Smooth muscle cell of the brain vasculature (primary cell): ENCODE measurements around the gene KSR1.
A peak's percentile ranks its signal among the peaks of the same experiment; 100 is the strongest.

Experiments
- DNase-seq: peaks from one replicate; pipeline ENCODE4 v3.0.0-alpha.2; 2012; ENCODE audit warnings: low read depth, low spot score

The KSR1 gene

DNA sequence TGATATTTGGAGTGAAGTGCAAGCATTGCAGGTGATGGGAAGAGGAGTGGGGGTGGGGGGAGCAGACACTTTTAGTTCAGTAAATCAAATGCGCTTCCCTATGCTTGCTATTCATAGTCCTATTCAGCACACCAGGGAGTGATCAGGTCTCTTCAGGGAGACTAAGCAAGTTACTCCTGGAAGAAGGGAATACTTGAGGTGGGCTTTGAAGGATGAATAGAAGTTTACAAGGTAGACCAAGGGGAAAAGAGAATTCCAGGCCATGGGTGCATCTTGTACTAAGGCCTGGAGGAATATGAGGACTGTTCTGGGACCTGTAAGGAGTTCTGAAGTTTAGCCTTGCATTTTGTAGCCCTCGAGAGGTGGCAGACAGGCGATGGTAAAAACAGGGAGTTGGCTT lies 134.6 kb downstream of the KSR1 start:
- DNase-seq = no peak

DNA sequence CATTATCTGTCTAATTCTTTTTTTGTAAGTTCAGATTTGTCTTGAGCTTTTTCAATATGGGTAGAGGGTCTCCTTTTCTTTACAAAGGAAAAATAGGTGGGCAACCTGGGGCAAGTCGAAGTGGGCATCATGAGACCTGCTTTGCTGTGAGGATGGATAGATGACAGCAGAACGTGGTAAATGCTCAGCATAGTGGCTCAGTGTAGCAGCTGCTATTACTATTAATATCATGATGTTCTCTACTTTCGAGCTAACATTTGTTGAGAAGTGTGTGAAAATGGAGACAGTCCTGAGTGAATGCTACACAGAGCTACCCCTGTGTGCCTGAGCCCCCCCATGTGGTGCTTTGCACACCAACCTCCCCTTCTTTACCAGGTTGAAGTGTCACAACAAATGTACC lies 135.7 kb downstream of the KSR1 start:
- DNase-seq = no peak

DNA sequence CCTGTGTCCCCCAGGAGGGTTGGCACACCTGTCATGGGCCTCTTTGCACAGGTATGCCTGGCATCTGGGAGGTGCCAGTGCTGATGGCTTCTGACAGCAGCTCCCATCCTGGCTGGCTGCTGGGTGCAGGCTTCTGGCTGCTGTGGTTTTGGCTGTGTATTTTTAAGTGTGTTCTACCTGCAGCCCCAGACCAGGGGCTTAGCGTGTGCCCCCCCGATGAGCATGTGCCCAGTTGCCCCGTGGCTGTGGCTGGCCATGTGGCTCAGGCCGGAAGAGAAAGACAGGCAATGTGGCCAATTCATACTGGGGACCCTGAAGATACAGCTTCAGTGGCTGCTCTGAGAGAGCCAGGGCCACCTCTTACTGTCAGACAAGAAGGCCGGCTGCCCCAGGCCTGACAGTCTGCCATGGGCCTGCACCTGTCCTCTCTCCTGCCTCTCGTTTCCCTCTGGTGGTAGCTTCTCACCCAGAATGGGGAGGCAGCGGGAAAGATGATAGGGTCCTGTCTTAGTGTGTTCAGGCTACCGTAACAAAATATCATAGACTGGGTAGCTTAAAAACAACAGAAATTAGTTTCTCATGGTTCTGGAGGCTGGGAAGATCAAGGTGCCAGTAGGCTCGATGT lies 137.1 kb downstream of the KSR1 start:
- DNase-seq = no peak

DNA sequence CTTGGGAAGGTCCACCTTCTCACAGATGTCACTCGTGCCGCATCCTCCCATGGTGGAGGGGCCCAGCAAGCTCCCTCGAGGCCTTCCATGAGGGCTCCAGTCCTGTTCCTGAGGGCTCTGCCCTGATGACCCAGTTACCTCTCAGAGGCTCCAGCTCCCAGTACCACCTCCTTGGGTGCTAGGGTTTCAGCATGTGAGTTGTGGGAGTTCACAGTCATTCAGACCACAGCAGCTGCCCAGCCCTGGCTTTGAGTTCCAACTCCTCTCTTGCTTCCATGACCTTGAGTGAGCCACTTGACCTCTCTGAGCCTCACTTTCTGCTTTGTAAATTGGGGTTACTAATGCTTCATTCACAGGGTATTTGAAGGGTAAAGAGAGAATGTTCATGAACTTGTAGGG lies 137.6 kb downstream of the KSR1 start:
- no peak for DNase-seq

DNA sequence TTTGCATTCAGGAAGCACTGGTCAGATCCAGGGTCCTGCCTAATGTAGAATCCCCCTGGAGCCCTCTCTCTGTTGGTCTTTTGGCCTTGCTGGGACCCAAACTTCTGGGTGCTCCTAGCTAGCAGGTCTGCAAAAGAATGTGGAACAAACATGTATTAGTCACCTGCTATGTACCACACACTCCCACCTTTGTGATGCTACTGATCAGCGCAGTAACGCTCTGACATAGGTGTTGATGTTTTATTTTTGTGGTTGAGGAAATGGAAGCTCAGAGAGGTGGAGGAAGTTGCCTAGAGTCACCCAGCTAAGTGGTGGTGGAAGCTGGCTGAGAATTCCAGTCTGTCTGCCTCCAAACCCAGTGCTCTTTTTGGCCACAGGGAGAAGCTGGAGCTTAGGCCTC lies 139.0 kb downstream of the KSR1 start:
- no peak for DNase-seq

DNA sequence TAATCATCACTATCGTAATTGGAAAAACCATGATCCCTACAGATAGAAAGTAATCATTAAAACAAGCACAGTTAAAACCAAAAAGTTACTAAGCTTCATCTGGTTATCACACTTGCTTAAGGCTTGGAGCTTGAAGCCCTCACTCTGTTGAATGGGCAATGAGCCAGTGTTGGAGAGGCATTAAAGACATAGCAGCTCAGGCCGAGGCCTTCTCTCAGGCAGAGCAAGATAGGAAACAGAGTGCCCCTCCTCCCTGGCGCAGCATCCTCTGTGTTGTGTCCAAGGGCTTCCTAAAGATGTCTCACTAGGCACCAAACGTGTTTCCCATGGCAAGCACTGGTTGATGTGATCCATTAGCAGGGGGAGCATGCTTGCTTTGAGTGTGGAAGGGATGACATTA lies 139.8 kb downstream of the KSR1 start:
- no peak for DNase-seq

DNA sequence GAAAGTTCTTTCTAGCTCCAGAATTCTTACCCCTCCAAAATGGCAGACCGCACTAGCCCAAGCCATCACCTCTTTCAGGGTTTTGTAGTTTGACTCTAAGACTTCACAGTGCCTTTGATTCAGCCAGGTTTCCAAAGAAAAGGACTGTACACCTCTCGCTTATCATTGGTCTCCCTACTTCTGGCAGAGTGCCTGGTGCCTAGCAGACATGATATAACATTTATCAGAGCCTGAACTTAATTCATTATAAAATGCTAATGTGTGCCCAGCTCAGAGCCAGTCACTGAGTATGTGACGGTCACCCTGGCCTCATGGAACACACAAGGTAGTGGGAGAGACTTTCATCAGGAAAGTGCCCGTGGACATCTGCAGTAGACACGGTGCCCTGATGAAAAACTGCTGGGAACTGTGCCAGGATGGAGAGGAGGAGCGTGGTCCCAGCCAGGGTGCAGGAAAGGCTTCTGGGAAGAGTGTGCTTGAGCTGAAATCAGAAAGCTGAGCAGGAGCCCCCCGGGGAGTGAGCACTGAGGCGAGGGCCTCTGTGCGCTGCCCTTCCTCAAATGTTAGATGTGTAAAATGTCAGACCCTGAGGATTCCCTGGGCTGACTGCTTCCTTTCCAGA lies 140.4 kb downstream of the KSR1 start:
- DNase-seq = no peak

DNA sequence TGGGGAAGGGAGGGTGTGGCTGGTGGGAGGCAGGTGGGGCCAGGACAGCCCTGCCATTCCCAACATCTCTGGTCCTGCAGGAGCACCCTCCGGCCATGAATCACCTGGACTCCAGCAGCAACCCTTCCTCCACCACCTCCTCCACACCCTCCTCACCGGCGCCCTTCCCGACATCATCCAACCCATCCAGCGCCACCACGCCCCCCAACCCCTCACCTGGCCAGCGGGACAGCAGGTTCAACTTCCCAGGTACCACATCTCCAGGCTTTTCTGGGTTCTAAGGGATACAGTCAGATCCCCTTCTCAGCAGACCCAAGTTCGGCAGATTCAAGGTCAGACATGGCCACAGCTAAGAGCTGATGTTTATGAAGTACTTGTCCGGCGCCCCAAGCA lies 140.9 kb downstream of the KSR1 start:
- DNase-seq = no peak

DNA sequence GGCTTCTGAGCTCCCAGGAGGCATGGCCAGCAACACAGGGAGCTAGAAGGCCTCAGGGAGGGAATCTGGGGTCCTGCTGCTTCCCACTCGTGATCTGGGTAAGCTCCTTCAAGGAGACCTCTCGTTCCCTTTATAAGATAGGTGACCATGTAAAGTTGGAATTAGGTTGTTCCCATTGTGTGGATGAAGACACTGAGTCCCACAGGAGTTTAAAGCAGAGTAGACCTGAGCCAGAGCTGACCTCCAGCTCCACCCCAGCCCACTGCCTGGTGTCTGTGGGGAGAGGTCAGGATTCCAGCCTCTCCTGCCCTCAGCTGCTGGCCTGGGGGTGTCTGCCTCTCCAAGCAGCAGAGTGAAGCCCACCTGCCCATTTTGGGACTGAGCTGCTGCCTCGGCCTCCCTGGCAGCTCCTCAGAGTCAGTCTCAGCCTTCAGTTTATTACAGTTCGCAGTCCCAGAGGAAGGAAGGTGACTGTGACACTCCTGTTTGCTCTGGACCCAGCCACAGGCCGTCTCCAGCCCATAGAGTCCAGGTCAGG lies 141.6 kb downstream of the KSR1 start:
- no peak for DNase-seq

DNA sequence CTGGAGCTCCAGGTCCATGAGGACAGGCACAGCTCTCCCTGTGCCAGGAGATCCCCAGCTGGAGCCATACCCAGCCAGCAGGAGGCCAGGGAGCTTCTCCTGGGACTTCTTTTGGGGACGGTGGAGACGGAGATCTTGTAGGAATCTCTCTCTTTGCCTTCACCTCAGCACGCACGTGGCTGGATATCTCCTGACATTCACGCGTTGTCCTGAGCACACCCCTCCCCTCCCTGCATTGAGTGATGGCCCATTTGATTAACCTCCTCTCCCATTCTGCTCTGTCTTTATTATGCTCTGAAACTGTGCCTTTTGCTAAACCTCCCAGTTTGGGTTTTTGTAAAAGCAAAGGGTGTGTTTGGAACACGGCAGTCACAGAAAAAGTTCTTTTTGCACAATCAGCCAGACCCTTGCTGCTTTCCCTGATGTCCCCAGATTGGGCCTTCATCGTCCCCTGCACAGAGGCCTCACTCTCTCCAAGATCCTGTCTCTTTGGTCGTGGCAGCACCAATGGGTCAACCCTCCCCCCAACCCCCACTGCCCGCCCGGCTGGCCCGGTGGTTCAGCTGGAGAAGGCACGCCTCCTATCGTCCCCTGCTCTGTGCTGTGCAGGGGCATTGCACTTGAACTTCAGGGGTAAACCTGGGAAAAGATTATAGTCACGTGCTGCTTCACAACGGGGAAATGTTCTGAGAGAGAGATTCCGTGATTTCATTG lies 142.2 kb downstream of the KSR1 start:
- DNase-seq = no peak

DNA sequence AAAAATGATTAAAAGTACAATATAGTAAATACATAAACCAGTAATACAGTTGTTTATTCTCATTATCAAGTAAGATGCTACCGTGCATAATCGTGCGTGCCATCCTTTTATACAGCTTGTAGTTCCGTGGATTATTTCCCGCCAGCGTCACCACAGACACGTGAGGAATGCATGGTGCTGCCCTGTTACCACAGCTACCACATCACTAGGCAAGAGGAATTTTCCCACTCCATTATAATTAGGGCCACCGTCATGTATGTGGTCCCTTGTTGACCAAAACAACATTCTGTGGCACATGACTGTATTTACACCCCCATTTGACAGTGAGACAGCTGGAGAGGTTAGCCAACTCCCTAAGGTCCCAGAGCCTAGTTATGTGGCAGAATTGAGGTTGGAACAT lies 144.2 kb downstream of the KSR1 start:
- DNase-seq = no peak

DNA sequence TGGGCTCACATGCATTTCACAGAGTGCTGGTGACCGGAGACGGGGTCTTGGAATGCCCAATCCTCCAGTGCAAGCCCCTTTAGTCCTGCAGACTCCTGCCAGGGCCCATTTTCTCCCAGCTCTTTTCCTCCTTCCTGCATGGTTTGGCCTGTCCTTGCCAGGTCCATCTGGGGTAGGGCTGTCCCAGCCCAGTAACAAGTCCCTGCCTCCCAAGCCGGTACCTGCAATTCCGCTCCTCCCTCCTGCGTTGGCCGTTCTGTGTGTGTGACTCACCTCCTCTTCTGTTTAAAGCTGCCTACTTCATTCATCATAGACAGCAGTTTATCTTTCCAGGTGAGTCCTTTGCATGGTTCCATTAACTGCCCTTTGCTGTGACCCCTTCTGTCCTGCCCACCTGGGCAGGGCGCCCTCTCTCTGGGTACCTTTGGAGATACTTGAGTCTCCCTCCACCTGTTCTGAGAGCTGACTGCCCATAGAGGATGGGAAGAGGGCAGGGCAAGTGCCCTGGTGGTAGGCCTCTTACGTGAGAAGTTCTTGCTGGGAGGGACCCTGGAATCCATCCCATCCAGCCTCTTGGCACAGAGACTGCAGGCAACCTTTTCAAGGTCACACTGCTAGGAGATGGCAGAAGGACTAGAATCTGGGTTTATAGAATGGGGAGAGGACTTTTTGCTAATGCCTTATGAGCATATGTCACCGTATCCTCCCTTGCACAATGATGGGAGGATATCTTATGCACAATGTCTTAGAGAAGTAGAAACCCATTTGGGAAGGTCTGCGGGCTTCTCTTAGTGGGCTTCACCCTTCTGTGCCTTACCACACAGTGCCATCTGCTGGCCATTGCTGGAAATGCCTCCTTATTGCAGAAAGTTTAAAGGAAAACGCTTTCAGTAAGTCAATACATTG lies 145.1 kb downstream of the KSR1 start:
- DNase-seq = peak; percentile 70

DNA sequence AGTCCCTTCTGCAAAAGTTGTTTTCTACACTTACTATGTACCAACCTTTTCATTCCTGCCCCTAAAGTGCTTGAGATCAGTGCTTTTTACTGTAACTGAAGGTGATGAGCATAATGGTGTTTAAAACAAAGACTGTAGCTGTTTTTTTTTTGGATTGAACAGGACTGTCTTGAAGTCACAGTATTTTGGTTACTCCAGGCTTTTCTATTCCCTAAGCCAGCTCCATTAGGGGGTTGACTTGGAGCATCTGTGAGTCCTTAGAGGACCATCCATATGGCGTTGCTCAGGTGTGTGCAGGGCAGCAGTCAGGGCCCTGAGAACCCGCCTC lies 145.7 kb downstream of the KSR1 start:
- DNase-seq = no peak

DNA sequence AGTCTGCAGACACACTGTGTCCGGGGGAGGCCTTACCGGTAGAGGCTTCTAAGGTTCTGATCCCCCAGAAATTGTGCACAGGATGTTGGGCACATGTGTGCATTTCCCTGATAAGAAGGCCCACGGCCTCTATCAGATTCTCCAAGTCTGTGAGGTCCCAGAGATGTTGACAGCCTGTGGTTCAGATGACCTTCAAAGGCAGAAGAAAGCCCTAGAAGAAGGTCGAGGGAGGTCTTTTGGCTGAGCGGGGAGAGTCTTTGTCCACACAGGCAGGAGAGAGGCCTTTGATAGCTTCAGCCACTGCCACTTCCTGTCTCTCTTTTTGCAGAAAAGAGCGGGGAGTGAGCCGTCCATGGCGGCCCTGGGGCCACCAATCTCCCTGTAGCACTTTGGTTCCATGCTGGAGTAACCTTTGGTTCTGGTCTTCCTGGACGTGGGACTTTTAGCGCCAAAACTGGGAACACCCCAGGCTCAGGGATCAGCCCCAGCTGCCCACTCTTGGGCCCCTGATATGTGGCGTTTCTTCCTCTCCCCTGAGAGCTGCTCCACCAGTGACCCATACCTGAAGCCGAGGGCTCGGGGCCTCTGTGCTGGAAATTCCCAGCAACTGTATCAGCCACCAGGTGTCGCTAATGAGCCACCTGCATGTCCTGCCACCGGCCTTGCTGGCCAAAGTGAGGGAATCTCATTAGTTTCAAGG lies 146.6 kb downstream of the KSR1 start:
- DNase-seq = peak; percentile 29

DNA sequence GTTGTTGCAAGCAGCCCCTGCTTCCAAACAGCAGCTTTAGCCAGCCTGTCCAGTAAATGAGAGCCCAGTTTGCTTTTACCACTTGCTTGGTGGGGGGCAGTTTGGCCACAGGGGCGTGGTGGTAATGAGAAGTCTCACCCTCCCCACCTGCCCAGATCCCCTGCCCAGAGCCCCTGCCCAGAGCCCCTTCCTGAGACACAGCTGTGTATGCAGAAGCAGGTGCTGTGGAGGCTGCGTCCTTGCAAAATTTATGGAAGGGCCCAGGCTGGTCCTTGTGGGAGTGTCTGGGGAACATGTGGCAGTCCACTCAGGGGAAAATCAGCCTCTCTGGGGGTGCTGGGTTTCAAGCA lies 147.1 kb downstream of the KSR1 start:
- DNase-seq = no peak

DNA sequence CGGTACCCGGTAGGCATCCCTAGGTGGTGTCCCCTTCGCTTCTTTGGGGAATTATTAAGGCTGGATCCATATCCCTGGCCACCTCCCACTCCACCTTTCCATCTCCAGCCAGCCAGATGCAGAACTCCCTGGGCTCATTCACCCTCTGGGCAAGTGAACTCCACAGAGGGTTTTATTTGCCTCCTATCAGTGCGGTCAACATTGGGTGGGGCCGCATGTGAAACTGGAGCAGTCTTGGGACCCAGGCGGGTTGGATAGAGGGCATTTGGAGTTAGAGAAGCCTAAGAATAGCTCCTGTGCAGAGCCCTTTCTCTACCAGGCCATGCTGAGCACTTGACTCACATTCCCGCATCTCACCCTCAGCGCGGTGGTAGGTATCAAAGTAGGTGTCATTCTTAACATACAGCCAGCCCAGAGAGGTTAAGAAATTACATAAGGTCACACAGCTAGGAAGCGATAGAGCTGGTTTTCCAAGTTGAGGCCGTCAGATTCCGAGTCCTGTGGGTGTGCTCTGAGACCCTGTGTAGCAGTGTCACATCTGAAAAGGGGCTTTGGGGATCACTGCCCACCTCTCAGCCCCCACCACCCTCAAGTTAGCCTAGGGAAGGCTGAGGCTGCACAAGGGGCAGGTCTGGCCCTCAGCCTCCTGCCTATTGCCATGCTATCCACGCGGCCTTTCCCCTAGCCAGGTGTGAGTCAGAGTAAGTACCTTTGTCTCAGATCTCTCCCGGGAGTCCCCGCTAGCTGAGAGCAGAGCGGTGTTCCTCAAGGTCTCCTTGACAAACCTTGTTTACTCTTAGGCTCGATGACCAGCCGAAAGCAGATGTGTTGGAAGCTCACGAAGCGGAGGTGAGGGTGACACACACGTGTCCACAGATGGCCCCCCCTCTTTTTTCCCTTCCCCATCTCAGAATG lies 147.9 kb downstream of the KSR1 start:
- no peak for DNase-seq

DNA sequence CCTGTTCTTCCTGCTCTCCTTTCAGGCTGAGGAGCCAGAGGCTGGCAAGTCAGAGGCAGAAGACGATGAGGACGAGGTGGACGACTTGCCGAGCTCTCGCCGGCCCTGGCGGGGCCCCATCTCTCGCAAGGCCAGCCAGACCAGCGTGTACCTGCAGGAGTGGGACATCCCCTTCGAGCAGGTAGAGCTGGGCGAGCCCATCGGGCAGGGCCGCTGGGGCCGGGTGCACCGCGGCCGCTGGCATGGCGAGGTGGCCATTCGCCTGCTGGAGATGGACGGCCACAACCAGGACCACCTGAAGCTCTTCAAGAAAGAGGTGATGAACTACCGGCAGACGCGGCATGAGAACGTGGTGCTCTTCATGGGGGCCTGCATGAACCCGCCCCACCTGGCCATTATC lies 149.2 kb downstream of the KSR1 start:
- no peak for DNase-seq

DNA sequence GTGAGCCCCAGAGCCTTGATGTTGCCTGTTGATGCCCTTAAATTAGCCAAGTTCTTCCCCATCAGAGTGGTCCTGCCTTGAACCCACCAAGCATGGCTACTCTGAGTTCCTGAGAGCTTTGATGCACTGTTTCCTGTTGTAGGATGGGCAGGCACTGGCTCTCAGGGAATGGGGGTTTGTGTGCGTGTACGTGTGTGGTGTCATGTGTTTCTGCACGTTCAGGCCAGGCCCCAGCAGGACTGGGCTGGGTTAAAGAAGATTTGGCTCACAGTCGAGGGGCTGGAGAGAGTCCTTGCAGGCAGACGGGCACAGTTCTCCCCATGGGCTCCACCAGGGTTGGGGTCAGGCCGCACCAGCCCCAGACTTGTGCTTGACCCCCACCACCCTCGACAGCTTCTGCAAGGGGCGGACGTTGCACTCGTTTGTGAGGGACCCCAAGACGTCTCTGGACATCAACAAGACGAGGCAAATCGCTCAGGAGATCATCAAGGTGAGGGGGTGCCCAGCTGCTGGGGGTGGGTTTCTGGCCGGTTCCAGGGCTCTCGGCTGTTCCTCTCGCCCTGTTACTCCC lies 151.4 kb downstream of the KSR1 start:
- DNase-seq = no peak

DNA sequence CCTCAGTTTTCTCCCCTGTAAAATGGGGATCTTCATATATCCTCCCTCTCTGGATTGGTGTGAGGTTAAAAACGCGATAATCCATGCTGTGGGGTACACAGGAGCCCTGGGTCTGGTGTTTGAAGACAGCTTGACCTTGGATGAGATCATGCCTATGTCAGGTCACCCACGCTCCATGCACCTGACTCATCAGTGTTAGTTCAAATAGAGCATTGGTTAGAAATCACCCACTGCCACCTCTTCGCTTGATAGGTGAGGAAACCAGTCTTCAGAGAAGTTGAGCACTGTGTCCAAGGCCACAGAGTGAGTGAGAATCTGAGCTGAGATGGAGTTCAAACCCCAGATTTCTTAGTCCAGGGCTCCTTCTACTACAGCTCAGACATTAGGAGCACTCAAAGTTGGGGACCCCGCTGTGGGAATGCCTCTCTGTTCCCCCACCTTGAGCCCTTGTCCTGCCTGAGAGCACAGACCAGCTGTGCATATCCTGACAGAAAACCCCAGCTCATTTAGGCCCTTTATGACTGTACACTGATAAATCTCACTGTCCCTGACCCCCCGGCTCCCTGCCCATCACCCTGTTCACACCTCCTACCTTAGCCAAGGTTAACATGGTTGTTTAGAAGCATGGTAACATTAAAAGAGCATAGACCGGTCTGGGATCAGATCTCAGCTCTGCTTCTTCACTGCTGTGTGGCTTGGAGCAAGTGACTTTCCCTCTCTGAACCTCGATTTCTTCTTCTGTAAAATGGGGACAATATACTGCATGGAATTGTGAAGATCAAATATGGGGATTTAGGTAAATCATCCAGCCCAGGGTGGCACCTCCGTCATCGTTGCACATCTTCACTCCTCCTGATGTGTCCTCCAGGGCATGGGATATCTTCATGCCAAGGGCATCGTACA lies 152.3 kb downstream of the KSR1 start:
- DNase-seq = no peak
